Measurements from ENCODE around the gene CIBAR2. TPM values are rescaled to one million over a fixed set of nuclear protein-coding genes. Genes with fewer than 3 reads are reported as not detected.

The CIBAR2 gene
- not detected for total RNA-seq
- long read RNA-seq: 0 reads

DNA sequence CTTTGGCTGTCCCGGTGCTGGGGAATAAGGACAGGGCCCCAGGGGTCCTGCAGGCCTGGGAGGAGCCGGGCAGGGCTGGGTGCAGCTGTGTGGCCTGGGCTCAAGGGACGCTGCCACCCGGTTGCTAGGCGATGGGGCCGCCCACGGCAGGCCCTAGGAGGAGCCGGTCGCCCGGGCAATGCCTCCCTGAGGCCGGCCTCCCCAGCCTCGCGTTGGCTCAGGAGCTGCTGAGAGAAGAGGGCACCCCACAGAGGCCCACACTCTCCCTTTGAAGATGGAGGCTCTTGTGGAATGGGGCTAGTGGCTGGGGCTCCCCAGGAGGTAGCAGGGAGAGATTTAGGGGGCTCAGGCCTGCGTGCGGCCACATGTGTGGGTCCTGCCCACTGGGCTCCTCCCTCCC lies at the start of gene CIBAR2:
Gene CIBAR2 (minus strand): TSS at position 109 of the 400 bp plus-strand sequence. CDS start 120 bp downstream, outside the sequence.
- no peak for DNase-seq
- H3K27ac ChIP-seq (replicated peaks): no peak within 1 kb of the TSS
- no peaks in the 10 kb centered on the region for H3K36me3 ChIP-seq
- H3K27me3 ChIP-seq (ENCODE audit: low read depth): peaks cover 5% of the 10 kb centered on the region
- H3K9me3 ChIP-seq (replicated peaks): no peaks in the 10 kb centered on the region
- intact Hi-C loops (cut with micrococcal nuclease): loop anchor here (10.0 kb wide), 1 partner anchor 122 kb away; no protein-coding TSS in a partner anchor
- TF ChIP-seq, protein P1, sequence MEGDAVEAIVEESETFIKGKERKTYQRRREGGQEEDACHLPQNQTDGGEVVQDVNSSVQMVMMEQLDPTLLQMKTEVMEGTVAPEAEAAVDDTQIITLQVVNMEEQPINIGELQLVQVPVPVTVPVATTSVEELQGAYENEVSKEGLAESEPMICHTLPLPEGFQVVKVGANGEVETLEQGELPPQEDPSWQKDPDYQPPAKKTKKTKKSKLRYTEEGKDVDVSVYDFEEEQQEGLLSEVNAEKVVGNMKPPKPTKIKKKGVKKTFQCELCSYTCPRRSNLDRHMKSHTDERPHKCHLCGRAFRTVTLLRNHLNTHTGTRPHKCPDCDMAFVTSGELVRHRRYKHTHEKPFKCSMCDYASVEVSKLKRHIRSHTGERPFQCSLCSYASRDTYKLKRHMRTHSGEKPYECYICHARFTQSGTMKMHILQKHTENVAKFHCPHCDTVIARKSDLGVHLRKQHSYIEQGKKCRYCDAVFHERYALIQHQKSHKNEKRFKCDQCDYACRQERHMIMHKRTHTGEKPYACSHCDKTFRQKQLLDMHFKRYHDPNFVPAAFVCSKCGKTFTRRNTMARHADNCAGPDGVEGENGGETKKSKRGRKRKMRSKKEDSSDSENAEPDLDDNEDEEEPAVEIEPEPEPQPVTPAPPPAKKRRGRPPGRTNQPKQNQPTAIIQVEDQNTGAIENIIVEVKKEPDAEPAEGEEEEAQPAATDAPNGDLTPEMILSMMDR (IDR thresholded peaks at IDR 0.05; ENCODE audit: borderline replicate concordance): no peak
- no peak within 1 kb of the TSS for H3K4me3 ChIP-seq
- peaks cover 8% of the 10 kb centered on the region for H3K4me1 ChIP-seq

GRCh38 chr16:85159179-85159980 lies 47.1 kb upstream of the CIBAR2 start:
- TF ChIP-seq, protein P1 (IDR thresholded peaks at IDR 0.05; ENCODE audit: borderline replicate concordance): no peak
- peaks cover 61% of the 10 kb centered on the region for H3K4me1 ChIP-seq
- DNase-seq: no peak

GRCh38 chr16:85158743-85159178 lies 46.5 kb upstream of the CIBAR2 start:
- Histone ChIP-seq H3K4me1 (peaks cover 67% of the 10 kb centered on the region), H3K36me3 (no peaks in the 10 kb centered on the region), H3K27me3 (ENCODE audit: low read depth) (no peaks in the 10 kb centered on the region), H3K27ac (replicated peaks) (no peak overlapping the region), H3K9me3 (replicated peaks) (no peaks in the 10 kb centered on the region), H3K4me3 (no peak overlapping the region)
- intact Hi-C loops (cut with micrococcal nuclease): no loop called here
- TF ChIP-seq, protein P1 (IDR thresholded peaks at IDR 0.05; ENCODE audit: borderline replicate concordance): no peak
- DNase-seq: no peak

More at GRCh38 chr16:85159179-85159980, 47.1 kb upstream of the CIBAR2 start:
- H3K27ac ChIP-seq (replicated peaks): no peak overlapping the region
- no peaks in the 10 kb centered on the region for H3K36me3 ChIP-seq
- H3K27me3 ChIP-seq (ENCODE audit: low read depth): no peaks in the 10 kb centered on the region
- H3K9me3 ChIP-seq (replicated peaks): no peaks in the 10 kb centered on the region
- H3K4me3 ChIP-seq: no peak overlapping the region
- intact Hi-C loops (cut with micrococcal nuclease): no loop called here

- Histone ChIP-seq H3K27me3 (ENCODE audit: low read depth) (no peaks in the 10 kb centered on the region), H3K27ac (replicated peaks) (peak overlapping the region; percentile 68), H3K36me3 (no peaks in the 10 kb centered on the region), H3K4me3 (peak overlapping the region; percentile 41), H3K9me3 (replicated peaks) (no peaks in the 10 kb centered on the region), H3K4me1 (peaks cover 72% of the 10 kb centered on the region)
- intact Hi-C loops (cut with micrococcal nuclease): no loop called here
- DNase-seq: no peak
- TF ChIP-seq, protein P1 (IDR thresholded peaks at IDR 0.05; ENCODE audit: borderline replicate concordance): no peak
These were observed 45.8 kb upstream of the CIBAR2 start for GRCh38 chr16:85157813-85158742.

DNA sequence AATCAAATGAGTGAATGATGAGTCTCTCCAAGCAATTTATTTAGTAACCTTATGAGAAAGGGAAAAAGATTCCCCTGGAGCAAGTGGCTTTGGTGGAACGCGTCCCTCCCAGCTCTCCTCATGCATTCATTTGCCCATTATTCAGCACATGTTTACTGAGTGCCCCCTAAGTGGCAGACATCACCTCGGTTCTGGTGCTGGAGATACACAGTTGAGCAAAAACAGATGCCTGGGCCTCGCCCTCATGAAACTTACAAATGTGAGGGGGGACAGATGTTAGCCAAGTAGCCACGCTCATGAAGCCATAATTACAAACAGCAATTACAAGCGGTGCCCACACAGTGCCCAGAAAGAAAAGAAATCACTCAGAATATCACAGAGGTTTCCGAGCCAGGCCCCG lies 45.1 kb upstream of the CIBAR2 start:
- DNase-seq: no peak
- Histone ChIP-seq H3K9me3 (replicated peaks) (no peaks in the 10 kb centered on the region), H3K4me3 (peak overlapping the region; percentile 41), H3K27me3 (ENCODE audit: low read depth) (no peaks in the 10 kb centered on the region), H3K27ac (replicated peaks) (peak overlapping the region; percentile 68), H3K36me3 (no peaks in the 10 kb centered on the region), H3K4me1 (peaks cover 73% of the 10 kb centered on the region)
- TF ChIP-seq, protein P1 (IDR thresholded peaks at IDR 0.05; ENCODE audit: borderline replicate concordance): no peak
- intact Hi-C loops (cut with micrococcal nuclease): no loop called here
